HG03103 (cell line): ENCODE measurements around the gene TRIM2.

Source experiments
- ATAC-seq: cut with Tn5 transposase; IDR thresholded peaks from one replicate; pipeline ENCODE4 v1.9.1; 2021; ENCODE audit warnings: low read depth; ENCODE audit not compliant: unreplicated experiment

The TRIM2 gene

GRCh38 chr4:153244969-153245368 is 40.7 kb downstream of the TRIM2 start:
- no peak for ATAC-seq

- no peak for ATAC-seq
Measured at GRCh38 chr4:153245775-153246174, 41.5 kb downstream of the TRIM2 start.

- ATAC-seq = no peak
Measured at GRCh38 chr4:153246446-153247115, 42.3 kb downstream of the TRIM2 start.

GRCh38 chr4:153247116-153247490 is 42.9 kb downstream of the TRIM2 start:
- no peak for ATAC-seq

GRCh38 chr4:153248641-153249198 is 44.5 kb downstream of the TRIM2 start:
- no peak for ATAC-seq

- peak; percentile 99 for ATAC-seq
Measured at GRCh38 chr4:153249199-153250041, 45.2 kb downstream of the TRIM2 start.

- ATAC-seq = no peak
Measured at GRCh38 chr4:153252122-153252521, 47.9 kb downstream of the TRIM2 start.

- ATAC-seq = no peak
Measured at GRCh38 chr4:153255233-153255632, 51.0 kb downstream of the TRIM2 start.

GRCh38 chr4:153257151-153257620 is 52.9 kb downstream of the TRIM2 start:
- ATAC-seq = no peak

GRCh38 chr4:153257991-153258390 is 53.7 kb downstream of the TRIM2 start:
- ATAC-seq = no peak

- ATAC-seq = no peak
Measured at GRCh38 chr4:153258750-153259149, 54.5 kb downstream of the TRIM2 start.

GRCh38 chr4:153259661-153260060 is 55.4 kb downstream of the TRIM2 start:
- no peak for ATAC-seq

- ATAC-seq = no peak
Measured at GRCh38 chr4:153260132-153260531, 55.9 kb downstream of the TRIM2 start.

- no peak for ATAC-seq
Measured at GRCh38 chr4:153260553-153261300, 56.5 kb downstream of the TRIM2 start.

GRCh38 chr4:153261461-153261860 is 57.2 kb downstream of the TRIM2 start:
- no peak for ATAC-seq

- ATAC-seq = no peak
Measured at GRCh38 chr4:153261914-153262313, 57.7 kb downstream of the TRIM2 start.

- ATAC-seq = no peak
Measured at GRCh38 chr4:153265306-153266047, 61.2 kb downstream of the TRIM2 start.

- ATAC-seq = no peak
Measured at GRCh38 chr4:153266988-153267387, 62.7 kb downstream of the TRIM2 start.

- ATAC-seq = no peak
Measured at GRCh38 chr4:153267890-153268289, 63.6 kb downstream of the TRIM2 start.

GRCh38 chr4:153268295-153268694 is 64.1 kb downstream of the TRIM2 start:
- no peak for ATAC-seq
